HEK293 (cell line): ENCODE measurements around the gene SLC9A4.

Source experiments
- CTCF ChIP-seq: fragments of 450-650 bp; formaldehyde crosslinking; IDR thresholded peaks from 2 replicates; pipeline ENCODE4 v1.5.1; 2016; ENCODE audit warnings: missing biosample characterization, missing genetic modification characterization
- ZBTB1 ChIP-seq: fragments of 450-650 bp; formaldehyde crosslinking; IDR thresholded peaks from 2 replicates; pipeline ENCODE4 v1.5.1; 2016; ENCODE audit warnings: missing biosample characterization, missing genetic modification characterization
- ZNF302 ChIP-seq: fragments of 450-650 bp; formaldehyde crosslinking; IDR thresholded peaks from 2 replicates; pipeline ENCODE4 v1.5.1; 2016; ENCODE audit warnings: missing biosample characterization, missing genetic modification characterization, low read depth
- ZSCAN30 ChIP-seq: fragments of 450-650 bp; IDR thresholded peaks from 2 replicates; pipeline ENCODE4 v1.5.1; 2018; ENCODE audit warnings: missing biosample characterization, mild to moderate bottlenecking, missing genetic modification characterization, moderate library complexity

DNA sequence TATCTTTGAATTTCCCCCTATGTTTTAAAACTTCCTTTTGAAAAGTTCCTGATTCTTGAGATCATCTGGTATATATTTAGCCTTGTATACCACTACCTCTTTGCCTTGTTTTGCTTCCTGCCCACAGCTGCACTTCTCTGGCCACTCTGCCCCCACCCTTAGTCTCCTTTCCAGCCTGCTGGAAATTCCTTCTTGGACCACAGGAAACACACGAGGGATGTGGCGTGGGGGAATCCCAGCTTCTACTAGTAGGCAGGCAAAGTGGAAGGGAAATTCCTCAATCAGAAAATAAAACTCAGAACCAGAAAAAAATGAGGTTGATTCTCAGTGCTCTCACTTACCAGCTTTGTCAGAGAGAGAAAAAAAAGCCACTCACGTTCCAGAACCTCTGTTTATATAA is 36.7 kb upstream of the SLC9A4 start:
- TF ChIP-seq CTCF (tag by site-specific recombination), result no peak
- no peak for TF ChIP-seq ZBTB1
- TF ChIP-seq ZNF302 (tag by site-specific recombination), result no peak
- TF ChIP-seq ZSCAN30, result no peak
